SK-N-SH (cell line): ENCODE results near the gene WDR82.

ENCODE experiments used
- EP300 ChIP-seq, 2 experiments: IDR thresholded peaks; 2 replicates each; pipeline versions ENCODE4 v1.4.0 to v1.6.1; 2012; ENCODE audit warnings: borderline replicate concordance in 1 of 2, low read depth in 1 of 2, low read length in 1 of 2
- EZH2phosphoT487 ChIP-seq: fragments of 200-600 bp; sonication (generic); IDR thresholded peaks from 2 replicates; pipeline ENCODE4 v1.6.1; 2017; ENCODE audit warnings: low read depth, mixed run types, mild to moderate bottlenecking, antibody characterized with exemption, moderate library complexity, borderline replicate concordance
- FOSL2 ChIP-seq: IDR thresholded peaks from 2 replicates; pipeline ENCODE4 v1.4.0; 2012; ENCODE audit warnings: low read depth, mild to moderate bottlenecking, moderate library complexity, borderline replicate concordance
- FOXM1 ChIP-seq: IDR thresholded peaks from 2 replicates; pipeline ENCODE4 v1.4.0; 2012; ENCODE audit warnings: low read depth, mild to moderate bottlenecking
- JUND ChIP-seq: IDR thresholded peaks from 2 replicates; pipeline ENCODE4 v1.4.0; 2012
- POLR2AphosphoS5 ChIP-seq: IDR thresholded peaks from 2 replicates; pipeline ENCODE4 v1.6.1; 2012; ENCODE audit warnings: low read depth, low read length
- RAD21 ChIP-seq: IDR thresholded peaks from 2 replicates; pipeline ENCODE4 v1.6.1; 2012; ENCODE audit warnings: mild to moderate bottlenecking, low read length
- RCOR1 ChIP-seq: fragments of 150-350 bp; IDR thresholded peaks from 2 replicates; pipeline ENCODE4 v1.6.1; 2017; ENCODE audit warnings: antibody characterized with exemption, low read length
- RFX5 ChIP-seq: IDR thresholded peaks from 2 replicates; pipeline ENCODE4 v1.6.1; 2012; ENCODE audit warnings: mild to moderate bottlenecking, improper control_type of control experiment, low read length
- TCF12 ChIP-seq: IDR thresholded peaks from 2 replicates; pipeline ENCODE4 v1.4.0; 2012
- YY1 ChIP-seq: IDR thresholded peaks from 2 replicates; pipeline ENCODE4 v1.4.0; 2012; ENCODE audit warnings: low read depth, mild to moderate bottlenecking
- TF ChIP-seq, protein P1 (sequence below): IDR thresholded peaks from 2 replicates; pipeline ENCODE4 v1.4.0; 2012; ENCODE audit warnings: low read depth, borderline replicate concordance
- TF ChIP-seq, protein P2 (sequence below): fragments of 200-600 bp; sonication (generic); IDR thresholded peaks from 2 replicates; pipeline ENCODE4 v1.6.1; 2017; ENCODE audit warnings: antibody characterized with exemption, mild to moderate bottlenecking, moderate library complexity
- TF ChIP-seq, protein P3 (sequence below): IDR thresholded peaks from 2 replicates; pipeline ENCODE4; 2012

DNA sequence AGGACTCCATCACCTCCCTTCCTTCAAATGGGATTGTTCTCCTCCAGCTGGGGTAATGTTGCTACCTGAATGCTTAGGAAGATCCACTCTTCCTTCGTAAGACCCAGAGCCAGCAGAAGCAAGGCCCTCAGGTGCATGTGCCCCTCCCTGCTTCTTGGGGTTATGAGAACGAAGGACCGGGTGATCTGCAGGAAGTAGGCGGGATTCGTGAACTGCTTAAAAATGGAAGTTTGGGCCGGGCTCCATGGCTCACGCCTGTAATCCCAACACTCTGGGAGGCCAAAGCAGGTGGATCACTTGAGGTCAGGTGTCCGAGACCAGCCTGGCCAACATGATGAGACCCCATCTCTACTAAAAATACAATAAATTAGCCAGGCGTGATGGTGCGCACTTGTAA is 61.0 kb downstream of the WDR82 start:
- TF ChIP-seq, protein P1, sequence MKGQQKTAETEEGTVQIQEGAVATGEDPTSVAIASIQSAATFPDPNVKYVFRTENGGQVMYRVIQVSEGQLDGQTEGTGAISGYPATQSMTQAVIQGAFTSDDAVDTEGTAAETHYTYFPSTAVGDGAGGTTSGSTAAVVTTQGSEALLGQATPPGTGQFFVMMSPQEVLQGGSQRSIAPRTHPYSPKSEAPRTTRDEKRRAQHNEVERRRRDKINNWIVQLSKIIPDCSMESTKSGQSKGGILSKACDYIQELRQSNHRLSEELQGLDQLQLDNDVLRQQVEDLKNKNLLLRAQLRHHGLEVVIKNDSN: no peak
- TF ChIP-seq, protein P2, sequence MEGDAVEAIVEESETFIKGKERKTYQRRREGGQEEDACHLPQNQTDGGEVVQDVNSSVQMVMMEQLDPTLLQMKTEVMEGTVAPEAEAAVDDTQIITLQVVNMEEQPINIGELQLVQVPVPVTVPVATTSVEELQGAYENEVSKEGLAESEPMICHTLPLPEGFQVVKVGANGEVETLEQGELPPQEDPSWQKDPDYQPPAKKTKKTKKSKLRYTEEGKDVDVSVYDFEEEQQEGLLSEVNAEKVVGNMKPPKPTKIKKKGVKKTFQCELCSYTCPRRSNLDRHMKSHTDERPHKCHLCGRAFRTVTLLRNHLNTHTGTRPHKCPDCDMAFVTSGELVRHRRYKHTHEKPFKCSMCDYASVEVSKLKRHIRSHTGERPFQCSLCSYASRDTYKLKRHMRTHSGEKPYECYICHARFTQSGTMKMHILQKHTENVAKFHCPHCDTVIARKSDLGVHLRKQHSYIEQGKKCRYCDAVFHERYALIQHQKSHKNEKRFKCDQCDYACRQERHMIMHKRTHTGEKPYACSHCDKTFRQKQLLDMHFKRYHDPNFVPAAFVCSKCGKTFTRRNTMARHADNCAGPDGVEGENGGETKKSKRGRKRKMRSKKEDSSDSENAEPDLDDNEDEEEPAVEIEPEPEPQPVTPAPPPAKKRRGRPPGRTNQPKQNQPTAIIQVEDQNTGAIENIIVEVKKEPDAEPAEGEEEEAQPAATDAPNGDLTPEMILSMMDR: no peak
- TF ChIP-seq RCOR1 (no peak), FOSL2 (no peak), YY1 (no peak), RFX5 (no peak), EP300 (IDR thresholded peaks at IDR 0.05; ENCODE audit: borderline replicate concordance in 1 of 2, low read depth in 1 of 2, low read length in 1 of 2) (no peak), JUND (no peak), FOXM1 (no peak), POLR2AphosphoS5 (no peak), RAD21 (no peak), EZH2phosphoT487 (no peak), TCF12 (no peak)
- TF ChIP-seq, protein P3, sequence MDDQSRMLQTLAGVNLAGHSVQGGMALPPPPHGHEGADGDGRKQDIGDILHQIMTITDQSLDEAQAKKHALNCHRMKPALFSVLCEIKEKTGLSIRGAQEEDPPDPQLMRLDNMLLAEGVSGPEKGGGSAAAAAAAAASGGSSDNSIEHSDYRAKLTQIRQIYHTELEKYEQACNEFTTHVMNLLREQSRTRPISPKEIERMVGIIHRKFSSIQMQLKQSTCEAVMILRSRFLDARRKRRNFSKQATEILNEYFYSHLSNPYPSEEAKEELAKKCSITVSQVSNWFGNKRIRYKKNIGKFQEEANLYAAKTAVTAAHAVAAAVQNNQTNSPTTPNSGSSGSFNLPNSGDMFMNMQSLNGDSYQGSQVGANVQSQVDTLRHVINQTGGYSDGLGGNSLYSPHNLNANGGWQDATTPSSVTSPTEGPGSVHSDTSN: no peak
